Upper lobe of left lung (tissue), 6 donors: ENCODE results near the gene TUBGCP6. TPM values are rescaled to one million over a fixed set of nuclear protein-coding genes. Genes with fewer than 3 reads are reported as not detected.

Experiments
- ATAC-seq, 2 donors: fragments of 200-7000 bp; cut with Tn5 transposase; one replicate each; pipeline ENCODE4 v1.9.1; 2022; ENCODE audit warnings: mild to moderate bottlenecking in 2 of 2, moderate library complexity in 2 of 2; ENCODE audit not compliant: low FRiP score in 2 of 2
- DNase-seq, 2 donors: peaks; one replicate each; pipeline ENCODE4 v3.0.0-alpha.2; 2019 to 2020
- H3K27ac ChIP-seq, 4 donors: fragments of 200-600 bp; sonication (generic); one replicate each; pipeline ENCODE4 v1.5.1; 2016 to 2019
- H3K27me3 ChIP-seq, 4 donors: fragments of 200-600 bp; sonication (generic); one replicate each; pipeline ENCODE4 v1.5.1; 2017 to 2019
- H3K36me3 ChIP-seq, 4 donors: fragments of 200-600 bp; sonication (generic); one replicate each; pipeline ENCODE4 v1.5.1; 2016 to 2019
- H3K4me1 ChIP-seq, 4 donors: fragments of 200-600 bp; sonication (generic); one replicate each; pipeline ENCODE4 v1.5.1; 2018 to 2019
- H3K4me3 ChIP-seq, 4 donors: fragments of 200-600 bp; sonication (generic); one replicate each; pipeline ENCODE4 v1.5.1; 2017 to 2019; ENCODE audit warnings: mild to moderate bottlenecking in 2 of 4, moderate library complexity in 1 of 4
- H3K9me3 ChIP-seq, 4 donors: fragments of 200-600 bp; sonication (generic); one replicate each; pipeline ENCODE4 v1.5.1; 2018 to 2019
- EP300 ChIP-seq, 4 donors: sonication (generic); formaldehyde crosslinking; IDR thresholded peaks; one replicate each; pipeline ENCODE4 v1.5.1; 2017; ENCODE audit warnings: antibody characterized with exemption in 4 of 4, control low read depth in 2 of 4
- POLR2A ChIP-seq, 4 donors: fragments of 450-650 bp; IDR thresholded peaks; one replicate each; pipeline ENCODE4 v1.5.1; 2016 to 2017; ENCODE audit warnings: antibody characterized with exemption in 4 of 4, mild to moderate bottlenecking in 2 of 4
- POLR2AphosphoS5 ChIP-seq, 2 donors: sonication (generic); formaldehyde crosslinking; IDR thresholded peaks; one replicate each; pipeline ENCODE4 v1.5.1; 2017; ENCODE audit warnings: antibody characterized with exemption in 2 of 2
- WGBS, 2 donors: methylation state at CpG; one replicate each; pipeline ENCODE4 v1.1.5; 2017 to 2018; 5-methylcytosine and 5-hydroxymethylcytosine counted together
- total RNA-seq, 6 donors: library from RNA; depleted of rRNA in 4 of 6; stranded (reverse); fragments of >200 nt in 4 of 6; gene quantifications; one replicate each; pipeline versions ENCODE4 v1.1.0 to v1.2.1, GENCODE V29; 2016 to 2021
- TF ChIP-seq, protein P1 (sequence below), 6 experiments: fragments of 450-650 bp in 4 of 6; fragments of 200-600 bp in 2 of 6; sonication (generic) in 2 of 6; IDR thresholded peaks; one replicate each; pipeline ENCODE4 v1.5.1; 2016 to 2019; ENCODE audit warnings: antibody characterized with exemption in 6 of 6
- donor health status: DM: no; HTN: no; CAD: no; lungs with moderate emphysema.
- donor health status: DM: no; HTN: yes; CAD: no; lungs with severe emphysema.

TUBGCP6 gene
- total RNA-seq, 6 donors from 2014 or later: 43.2 to 216 (median 52.4) TPM

GRCh38 chr22:50176850-50177536, 67.8 kb downstream of the TUBGCP6 start:
- TF ChIP-seq POLR2AphosphoS5 (IDR thresholded peaks at IDR 0.05) (no peak), POLR2A (IDR thresholded peaks at IDR 0.05) (no peak), EP300 (IDR thresholded peaks at IDR 0.05) (no peak)
- TF ChIP-seq, protein P1, sequence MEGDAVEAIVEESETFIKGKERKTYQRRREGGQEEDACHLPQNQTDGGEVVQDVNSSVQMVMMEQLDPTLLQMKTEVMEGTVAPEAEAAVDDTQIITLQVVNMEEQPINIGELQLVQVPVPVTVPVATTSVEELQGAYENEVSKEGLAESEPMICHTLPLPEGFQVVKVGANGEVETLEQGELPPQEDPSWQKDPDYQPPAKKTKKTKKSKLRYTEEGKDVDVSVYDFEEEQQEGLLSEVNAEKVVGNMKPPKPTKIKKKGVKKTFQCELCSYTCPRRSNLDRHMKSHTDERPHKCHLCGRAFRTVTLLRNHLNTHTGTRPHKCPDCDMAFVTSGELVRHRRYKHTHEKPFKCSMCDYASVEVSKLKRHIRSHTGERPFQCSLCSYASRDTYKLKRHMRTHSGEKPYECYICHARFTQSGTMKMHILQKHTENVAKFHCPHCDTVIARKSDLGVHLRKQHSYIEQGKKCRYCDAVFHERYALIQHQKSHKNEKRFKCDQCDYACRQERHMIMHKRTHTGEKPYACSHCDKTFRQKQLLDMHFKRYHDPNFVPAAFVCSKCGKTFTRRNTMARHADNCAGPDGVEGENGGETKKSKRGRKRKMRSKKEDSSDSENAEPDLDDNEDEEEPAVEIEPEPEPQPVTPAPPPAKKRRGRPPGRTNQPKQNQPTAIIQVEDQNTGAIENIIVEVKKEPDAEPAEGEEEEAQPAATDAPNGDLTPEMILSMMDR (IDR thresholded peaks at IDR 0.05): no peak
- ATAC-seq: no peak
- Histone ChIP-seq H3K4me1 (no peaks in the 10 kb centered on the region), H3K27me3 (no peaks in the 10 kb centered on the region), H3K36me3 (no peaks in the 10 kb centered on the region), H3K9me3 (no peaks in the 10 kb centered on the region), H3K4me3 (no peak overlapping the region), H3K27ac (no peak overlapping the region)
- peak in 1 of 2 donors; percentile 84 for DNase-seq
- 94 to 97% methylated on average over 65 to 76 of the region's 76 CpGs for WGBS, 2 donors

DNA sequence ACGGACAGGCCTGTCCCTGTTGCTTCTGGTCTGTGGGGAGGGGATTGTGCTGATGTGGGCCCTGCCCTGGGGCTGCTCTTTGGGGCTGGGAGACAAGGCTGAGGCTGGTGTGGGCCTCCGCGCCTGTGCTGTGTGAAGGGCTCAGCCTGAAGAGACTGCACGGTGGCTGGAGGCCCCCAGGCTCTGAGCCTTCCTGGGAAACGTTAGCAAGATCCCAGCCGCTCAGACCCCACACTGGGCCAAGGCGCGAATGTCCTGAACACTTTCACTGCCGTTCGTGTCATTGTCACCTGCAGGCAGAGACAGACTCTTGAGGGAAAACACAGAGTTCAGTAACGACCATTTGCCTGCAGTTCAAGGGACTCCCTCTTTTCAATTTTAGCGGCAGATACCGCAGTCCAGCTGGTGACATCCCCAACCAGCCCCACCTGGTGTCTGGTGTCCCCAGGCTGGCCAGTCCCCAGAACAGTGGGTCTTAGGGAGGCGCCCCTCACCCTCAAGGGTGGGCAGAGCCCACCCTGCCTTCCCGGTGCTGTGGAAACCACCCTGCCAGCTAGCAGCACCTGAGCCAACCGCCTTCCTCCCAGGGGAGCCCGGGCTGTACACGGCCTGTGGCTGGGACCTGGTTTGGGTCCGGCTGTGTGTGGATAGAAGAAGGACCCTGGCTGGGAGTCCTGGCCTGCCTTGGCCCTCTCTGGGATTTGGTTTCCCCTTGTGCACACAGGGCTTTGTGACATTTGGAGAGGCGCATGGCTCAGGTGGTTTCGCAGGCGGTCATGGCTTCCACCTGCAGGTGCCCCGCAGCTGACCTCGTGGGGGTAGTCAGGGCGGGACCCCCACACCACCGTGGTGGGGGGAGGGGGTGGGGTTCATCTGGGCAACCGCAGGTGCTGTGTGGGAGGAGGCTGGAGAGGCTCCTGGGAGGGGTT, 68.6 kb downstream of the TUBGCP6 start:
- peaks cover under 1 to 4% (median under 1%) of the 10 kb centered on the region in 4 donors for H3K4me1 ChIP-seq
- H3K36me3 ChIP-seq: no peaks in the 10 kb centered on the region
- TF ChIP-seq EP300 (IDR thresholded peaks at IDR 0.05) (no peak), POLR2AphosphoS5 (IDR thresholded peaks at IDR 0.05) (no peak), POLR2A (IDR thresholded peaks at IDR 0.05) (no peak)
- TF ChIP-seq, protein P1 (IDR thresholded peaks at IDR 0.05): no peak
- 77 to 88% methylated on average over 13 to 20 of the region's 27 CpGs for WGBS, 2 donors
- peaks cover 0 to 4% (median under 1%) of the 10 kb centered on the region in 4 donors for H3K27me3 ChIP-seq
- DNase-seq (peak in 1 of 2 donors; percentile 58), ATAC-seq (no peak)
- no peaks in the 10 kb centered on the region for H3K9me3 ChIP-seq
- no peak overlapping the region for H3K27ac ChIP-seq
- no peak overlapping the region for H3K4me3 ChIP-seq

GRCh38 chr22:50175191-50175461, 69.7 kb downstream of the TUBGCP6 start:
- H3K4me3 ChIP-seq: no peak overlapping the region
- H3K4me1 ChIP-seq: peaks cover 3 to 11% (median 6%) of the 10 kb centered on the region in 4 donors
- WGBS, 2 donors: 97% methylated on average over 5 of the region's 6 CpGs; no CpG with 5 or more reads in 1 of the 2 donors
- no peak overlapping the region for H3K27ac ChIP-seq
- peak in 1 of 2 donors; percentile 72 for DNase-seq
- no peaks in the 10 kb centered on the region for H3K36me3 ChIP-seq
- no peaks in the 10 kb centered on the region for H3K9me3 ChIP-seq
- ATAC-seq: no peak
- TF ChIP-seq, protein P1 (IDR thresholded peaks at IDR 0.05): no peak
- no peak for TF ChIP-seq EP300 (IDR thresholded peaks at IDR 0.05)
- TF ChIP-seq POLR2A (IDR thresholded peaks at IDR 0.05): no peak
- no peak for TF ChIP-seq POLR2AphosphoS5 (IDR thresholded peaks at IDR 0.05)
- peaks cover 0 to 10% (median 3%) of the 10 kb centered on the region in 4 donors for H3K27me3 ChIP-seq

DNA sequence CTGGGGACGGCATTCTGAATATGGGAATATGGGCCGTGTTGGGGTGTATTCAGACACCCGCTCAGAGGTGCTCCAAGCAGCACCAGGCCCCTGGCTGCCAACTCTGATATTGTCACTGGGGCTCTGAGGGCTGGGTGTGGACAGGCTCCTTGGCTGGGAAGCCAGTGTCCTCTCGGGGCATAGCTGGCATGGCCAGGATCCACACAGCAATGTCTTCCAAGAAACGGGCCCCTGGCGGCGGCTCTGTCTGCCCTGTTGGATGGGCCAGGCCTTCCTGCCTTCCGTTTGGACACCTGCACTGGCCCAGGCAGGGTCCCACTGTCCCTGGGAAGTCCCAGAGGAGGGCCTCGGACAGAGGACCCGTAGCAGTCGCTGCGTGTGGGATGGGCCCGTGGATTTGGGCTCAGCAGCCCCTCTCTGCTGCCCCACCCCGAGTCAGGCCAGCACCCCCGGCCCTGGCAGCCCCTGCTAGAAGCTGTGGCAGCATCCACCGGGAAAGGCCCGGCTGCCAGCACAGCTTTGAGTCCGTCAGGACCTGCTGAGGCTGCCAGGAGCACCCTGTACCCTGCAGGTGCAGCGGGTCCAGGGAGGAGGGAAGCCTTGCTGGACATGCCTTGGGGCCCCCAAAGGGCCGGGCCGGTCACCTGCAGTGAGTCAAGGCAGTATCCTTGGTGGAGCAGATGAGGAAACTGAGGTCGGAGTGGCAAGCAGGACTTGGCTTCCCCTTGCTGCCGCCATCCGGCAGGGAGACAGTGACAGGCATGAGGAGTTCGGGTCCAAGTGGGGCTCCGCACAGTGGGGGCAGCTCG, 70.2 kb downstream of the TUBGCP6 start:
- Histone ChIP-seq H3K4me3 (no peak overlapping the region), H3K27me3 (peaks cover 0 to 15% (median 5%) of the 10 kb centered on the region in 4 donors), H3K27ac (no peak overlapping the region), H3K4me1 (peaks cover 4 to 15% (median 7%) of the 10 kb centered on the region in 4 donors), H3K9me3 (no peaks in the 10 kb centered on the region), H3K36me3 (no peaks in the 10 kb centered on the region)
- ATAC-seq (no peak), DNase-seq (peak in 1 of 2 donors; percentile 70)
- no peak for TF ChIP-seq POLR2AphosphoS5 (IDR thresholded peaks at IDR 0.05)
- TF ChIP-seq, protein P1 (IDR thresholded peaks at IDR 0.05): no peak
- no peak for TF ChIP-seq EP300 (IDR thresholded peaks at IDR 0.05)
- TF ChIP-seq POLR2A (IDR thresholded peaks at IDR 0.05): no peak
- 90 to 97% methylated on average over 6 to 27 of the region's 27 CpGs for WGBS, 2 donors
